ENCODE data around the gene PGRMC1.
"Not testable (repeated sequence)": the region's sequence is repeated elsewhere in the genome, so short reads cannot be mapped to it uniquely, and the experiment has no call there.

PGRMC1 gene

GRCh38 chrX:119190831-119191230 is 45.3 kb upstream of the PGRMC1 start:
- no peak for TF ChIP-seq CTCF (IDR thresholded peaks at IDR 0.05; ENCODE audit: control insufficient read depth, insufficient read depth, low read depth, low read length, missing control alignments)
- H3K4me3 ChIP-seq (ENCODE audit: control insufficient read depth, low read depth, low read length): no peak overlapping the region
- DNase-seq (ENCODE audit: low read depth): no peak

GRCh38 chrX:119194621-119195020 is 41.5 kb upstream of the PGRMC1 start:
- TF ChIP-seq CTCF (IDR thresholded peaks at IDR 0.05; ENCODE audit: control insufficient read depth, insufficient read depth, low read depth, low read length, missing control alignments): no peak
- DNase-seq (ENCODE audit: low read depth): peak; percentile 2
- H3K4me3 ChIP-seq (ENCODE audit: control insufficient read depth, low read depth, low read length): no peak overlapping the region

- TF ChIP-seq CTCF (IDR thresholded peaks at IDR 0.05; ENCODE audit: control insufficient read depth, insufficient read depth, low read depth, low read length, missing control alignments): no peak
- no peak overlapping the region for H3K4me3 ChIP-seq (ENCODE audit: control insufficient read depth, low read depth, low read length)
- no peak for DNase-seq (ENCODE audit: low read depth)
These were observed 34.5 kb upstream of the PGRMC1 start for GRCh38 chrX:119201570-119201969.

GRCh38 chrX:119206203-119206602 is 29.9 kb upstream of the PGRMC1 start:
- TF ChIP-seq CTCF (IDR thresholded peaks at IDR 0.05; ENCODE audit: control insufficient read depth, insufficient read depth, low read depth, low read length, missing control alignments): no peak
- DNase-seq (ENCODE audit: low read depth): no peak
- no peak overlapping the region for H3K4me3 ChIP-seq (ENCODE audit: control insufficient read depth, low read depth, low read length)

DNA sequence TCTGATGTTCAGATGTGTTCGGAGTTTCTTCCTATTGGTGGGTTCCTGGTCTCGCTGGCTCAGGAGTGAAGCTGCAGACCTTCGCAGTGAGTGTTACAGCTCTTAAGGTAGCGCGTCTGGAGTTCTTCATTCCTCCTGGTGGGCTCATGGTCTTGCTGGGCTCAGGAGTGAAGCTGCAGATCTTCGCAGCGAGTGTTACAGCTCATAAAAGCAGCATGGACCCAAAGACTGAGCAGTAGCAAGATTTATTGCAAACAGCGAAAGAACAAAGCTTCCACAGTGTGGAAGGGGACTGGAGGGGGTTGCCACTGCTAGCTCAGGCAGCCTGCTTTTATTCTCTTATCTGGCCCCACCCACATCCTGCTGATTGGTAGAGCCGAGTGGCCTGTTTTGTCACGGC is 28.6 kb upstream of the PGRMC1 start:
- DNase-seq (ENCODE audit: low read depth); H3K4me3 ChIP-seq (ENCODE audit: control insufficient read depth, low read depth, low read length): not testable (repeated sequence)

- no peak for TF ChIP-seq CTCF (IDR thresholded peaks at IDR 0.05; ENCODE audit: control insufficient read depth, insufficient read depth, low read depth, low read length, missing control alignments)
- DNase-seq (ENCODE audit: low read depth): no peak
- no peak overlapping the region for H3K4me3 ChIP-seq (ENCODE audit: control insufficient read depth, low read depth, low read length)
These were observed 27.6 kb upstream of the PGRMC1 start for GRCh38 chrX:119208401-119209057.

DNA sequence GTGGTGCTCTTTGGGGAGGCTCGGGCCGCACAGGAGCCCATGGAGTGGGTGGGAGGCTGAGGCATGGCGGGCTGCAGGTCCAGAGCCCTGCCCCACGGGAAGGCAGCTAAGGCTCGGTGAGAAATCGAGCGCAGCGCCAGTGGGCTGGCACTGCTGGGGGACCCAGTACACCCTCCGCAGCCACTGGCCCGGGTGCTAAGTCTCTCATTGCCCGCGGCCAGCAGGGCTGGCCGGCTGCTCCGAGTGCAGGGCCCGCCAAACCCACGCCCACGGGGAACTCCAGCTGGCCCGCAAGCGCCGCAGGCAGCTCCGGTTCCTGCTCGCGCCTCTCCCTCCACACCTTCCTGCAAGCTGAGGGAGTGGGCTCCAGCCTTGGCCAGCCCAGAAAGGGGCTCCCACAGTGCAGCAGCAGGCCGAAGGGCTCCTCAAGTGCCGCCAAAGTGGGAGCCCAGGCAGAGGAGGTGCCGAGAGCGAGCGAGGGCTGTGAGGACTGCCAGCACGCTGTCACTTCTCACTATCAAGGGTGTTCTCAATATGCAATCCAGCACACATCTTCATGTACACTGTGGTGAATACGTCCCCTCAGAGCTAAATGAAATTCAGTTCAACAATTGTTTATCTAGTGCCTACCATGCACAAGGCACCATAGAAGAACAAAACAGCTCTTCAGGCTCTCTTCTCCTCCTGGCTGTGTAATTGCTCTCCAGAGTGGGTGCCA is 25.0 kb upstream of the PGRMC1 start:
- not testable (repeated sequence) for DNase-seq (ENCODE audit: low read depth); H3K4me3 ChIP-seq (ENCODE audit: control insufficient read depth, low read depth, low read length)

All from AG09309 (cell line).